ENCODE data around the gene FOXP2. TPM values are rescaled to one million over a fixed set of nuclear protein-coding genes. Genes with fewer than 3 reads are reported as not detected.

The FOXP2 gene
- polyA plus RNA-seq = 24.4 and 41.5 TPM in 2 replicates

DNA sequence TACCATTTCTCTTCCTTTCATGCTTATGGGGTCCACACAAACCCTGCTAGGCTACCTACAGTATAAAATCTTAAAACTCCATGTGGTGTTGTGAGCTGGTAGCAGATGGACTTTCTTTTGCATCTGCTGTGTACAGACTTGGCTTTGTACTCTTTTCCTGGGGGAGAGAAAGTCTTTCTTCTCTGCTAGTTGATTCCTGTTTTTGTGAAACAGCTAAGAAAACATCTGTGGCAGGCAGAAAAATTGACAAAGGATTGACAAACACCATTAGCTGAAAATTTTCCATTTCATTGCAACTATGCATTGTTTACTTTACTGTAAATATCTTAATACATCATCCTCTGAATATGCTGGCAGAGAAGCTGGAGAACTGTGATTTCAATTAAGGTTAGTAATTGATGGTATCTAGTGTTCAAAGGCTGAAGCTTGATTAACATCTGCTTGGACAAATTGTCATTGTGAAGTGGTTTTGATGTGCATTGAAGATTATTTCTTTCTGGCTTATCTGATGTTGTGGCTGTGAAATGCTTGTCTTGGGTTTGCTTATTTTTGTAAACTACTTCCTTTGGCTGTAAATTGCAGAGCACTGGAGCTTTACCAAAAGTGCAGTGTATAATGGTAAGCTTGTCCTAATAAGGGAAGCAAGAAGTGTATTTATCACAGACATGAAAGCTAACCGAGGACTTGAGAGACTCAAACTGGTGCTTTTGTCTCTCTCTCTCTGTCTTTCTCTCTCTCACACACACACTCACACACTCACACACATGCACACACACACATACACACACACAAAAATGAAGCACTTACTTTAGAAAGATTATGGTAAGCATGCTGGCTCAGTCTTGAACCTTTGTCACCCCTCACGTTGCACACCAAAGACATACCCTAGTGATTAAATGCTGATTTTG is at the start of gene FOXP2:
FOXP2 (plus strand) TSS at position 660 of the 908 bp plus-strand sequence. CDS start 11,697 bp downstream, outside the sequence.

